ENCODE data around the gene MICAL3. TPM values are rescaled to one million over a fixed set of nuclear protein-coding genes. Genes with fewer than 3 reads are reported as not detected.

MICAL3 gene
- total and polyA plus RNA-seq, 9 of the 15 experiments (the other 6 are each of a cell fraction or from before 2014, with no cell fraction given) = 0.53 to 32.1 (median 12.3) TPM

DNA sequence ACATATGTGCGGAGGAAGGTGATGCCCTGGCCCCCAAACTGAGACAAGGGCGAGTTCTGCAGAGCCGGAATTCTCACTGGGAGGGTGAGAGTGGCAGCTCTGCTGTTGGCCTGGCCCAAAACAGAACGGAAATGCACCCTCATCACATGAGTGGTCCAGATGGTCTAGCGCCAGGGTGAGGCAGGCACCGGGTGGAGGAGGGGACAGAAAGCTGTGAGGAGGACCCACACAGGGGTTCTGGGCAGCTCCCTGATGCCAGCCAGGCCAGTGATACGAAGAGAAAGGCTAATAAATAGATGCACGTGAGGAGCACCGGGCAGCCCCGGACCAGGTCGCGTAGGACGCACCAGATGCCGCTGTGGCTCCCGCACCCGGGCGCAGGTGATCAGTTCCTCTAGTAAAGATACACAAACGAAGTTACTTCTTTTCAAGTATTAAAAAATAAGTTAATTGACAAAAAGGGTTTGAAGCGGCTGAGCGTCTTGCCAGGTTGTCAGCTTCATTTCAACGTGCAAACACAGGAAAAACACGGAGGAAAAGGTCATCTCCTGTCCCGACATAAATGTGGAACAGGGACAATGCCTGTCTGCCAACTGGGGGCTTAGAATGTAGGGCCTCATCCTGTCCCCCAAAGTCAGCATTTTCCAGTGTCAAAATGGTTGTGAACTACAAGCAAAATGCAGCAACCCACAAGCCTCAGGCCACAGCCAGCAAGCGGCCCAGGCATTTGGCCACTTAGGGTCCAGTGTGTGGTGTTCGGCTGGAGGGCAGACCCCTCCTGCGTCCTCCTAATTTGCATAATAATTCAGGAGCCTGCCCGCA, 234.8 kb downstream of the MICAL3 start (continued):
- TF ChIP-seq, protein P1, sequence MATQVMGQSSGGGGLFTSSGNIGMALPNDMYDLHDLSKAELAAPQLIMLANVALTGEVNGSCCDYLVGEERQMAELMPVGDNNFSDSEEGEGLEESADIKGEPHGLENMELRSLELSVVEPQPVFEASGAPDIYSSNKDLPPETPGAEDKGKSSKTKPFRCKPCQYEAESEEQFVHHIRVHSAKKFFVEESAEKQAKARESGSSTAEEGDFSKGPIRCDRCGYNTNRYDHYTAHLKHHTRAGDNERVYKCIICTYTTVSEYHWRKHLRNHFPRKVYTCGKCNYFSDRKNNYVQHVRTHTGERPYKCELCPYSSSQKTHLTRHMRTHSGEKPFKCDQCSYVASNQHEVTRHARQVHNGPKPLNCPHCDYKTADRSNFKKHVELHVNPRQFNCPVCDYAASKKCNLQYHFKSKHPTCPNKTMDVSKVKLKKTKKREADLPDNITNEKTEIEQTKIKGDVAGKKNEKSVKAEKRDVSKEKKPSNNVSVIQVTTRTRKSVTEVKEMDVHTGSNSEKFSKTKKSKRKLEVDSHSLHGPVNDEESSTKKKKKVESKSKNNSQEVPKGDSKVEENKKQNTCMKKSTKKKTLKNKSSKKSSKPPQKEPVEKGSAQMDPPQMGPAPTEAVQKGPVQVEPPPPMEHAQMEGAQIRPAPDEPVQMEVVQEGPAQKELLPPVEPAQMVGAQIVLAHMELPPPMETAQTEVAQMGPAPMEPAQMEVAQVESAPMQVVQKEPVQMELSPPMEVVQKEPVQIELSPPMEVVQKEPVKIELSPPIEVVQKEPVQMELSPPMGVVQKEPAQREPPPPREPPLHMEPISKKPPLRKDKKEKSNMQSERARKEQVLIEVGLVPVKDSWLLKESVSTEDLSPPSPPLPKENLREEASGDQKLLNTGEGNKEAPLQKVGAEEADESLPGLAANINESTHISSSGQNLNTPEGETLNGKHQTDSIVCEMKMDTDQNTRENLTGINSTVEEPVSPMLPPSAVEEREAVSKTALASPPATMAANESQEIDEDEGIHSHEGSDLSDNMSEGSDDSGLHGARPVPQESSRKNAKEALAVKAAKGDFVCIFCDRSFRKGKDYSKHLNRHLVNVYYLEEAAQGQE (IDR thresholded peaks at IDR 0.05; ENCODE audit: borderline replicate concordance) = no peak
- TF ChIP-seq, protein P1 (CRISPR knock-in tag; IDR thresholded peaks at IDR 0.05; ENCODE audit: low read depth) = no peak
- TF ChIP-seq E4F1 (CRISPR knock-in tag; IDR thresholded peaks at IDR 0.05; ENCODE audit: borderline replicate concordance) (no peak), FOXP1 (CRISPR knock-in tag; IDR thresholded peaks at IDR 0.05) (no peak), FOS (IDR thresholded peaks at IDR 0.05; ENCODE audit: extremely low read depth, insufficient read length) (no peak), BRF1 (IDR thresholded peaks at IDR 0.05; ENCODE audit: borderline replicate concordance, extremely low read depth, insufficient read length) (no peak)

Data from K562 (cell line).